Urinary bladder (tissue), 4 donors: ENCODE data around the gene CAPZA1. TPM values are rescaled to one million over a fixed set of nuclear protein-coding genes. Genes with fewer than 3 reads are reported as not detected.

Experiments
- DNase-seq: peaks from one replicate; pipeline ENCODE4 v3.0.0-alpha.2; 2015; ENCODE audit errors: extremely low spot score
- H3K27ac ChIP-seq: one replicate; pipeline ENCODE4 v1.5.1; 2013; ENCODE audit warnings: low read depth, mild to moderate bottlenecking, moderate library complexity
- H3K36me3 ChIP-seq: one replicate; pipeline ENCODE4 v1.6.1; 2013; ENCODE audit warnings: mild to moderate bottlenecking, moderate library complexity; ENCODE audit not compliant: insufficient read depth
- H3K4me1 ChIP-seq: one replicate; pipeline ENCODE4 v1.6.1; 2013; ENCODE audit warnings: mild to moderate bottlenecking, moderate library complexity; ENCODE audit not compliant: insufficient read depth
- H3K4me3 ChIP-seq: one replicate; pipeline ENCODE4 v1.5.1; 2013; ENCODE audit warnings: low read depth, low read length
- WGBS: extraction: QIAGEN DNeasy Blood & Tissue Kit; methylation state at CpG from one replicate; pipeline ENCODE4 v1.1.7; 2013; 5-methylcytosine and 5-hydroxymethylcytosine counted together
- polyA plus RNA-seq: library from polyadenylated mRNA; stranded (reverse); fragments of 200-250 nt; gene quantifications from one replicate; pipeline ENCODE4 v1.2.3, GENCODE V29; 2013
- total RNA-seq: library from RNA; depleted of rRNA; stranded (reverse); fragments of >200 nt; gene quantifications from one replicate; pipeline ENCODE4 v1.2.3, GENCODE V29; 2014
- donor health status: healthy with polysubstance abuse.
- donor health status: healthy.

The CAPZA1 gene
- total RNA-seq = 192 TPM
- 42.3 TPM for polyA plus RNA-seq

DNA sequence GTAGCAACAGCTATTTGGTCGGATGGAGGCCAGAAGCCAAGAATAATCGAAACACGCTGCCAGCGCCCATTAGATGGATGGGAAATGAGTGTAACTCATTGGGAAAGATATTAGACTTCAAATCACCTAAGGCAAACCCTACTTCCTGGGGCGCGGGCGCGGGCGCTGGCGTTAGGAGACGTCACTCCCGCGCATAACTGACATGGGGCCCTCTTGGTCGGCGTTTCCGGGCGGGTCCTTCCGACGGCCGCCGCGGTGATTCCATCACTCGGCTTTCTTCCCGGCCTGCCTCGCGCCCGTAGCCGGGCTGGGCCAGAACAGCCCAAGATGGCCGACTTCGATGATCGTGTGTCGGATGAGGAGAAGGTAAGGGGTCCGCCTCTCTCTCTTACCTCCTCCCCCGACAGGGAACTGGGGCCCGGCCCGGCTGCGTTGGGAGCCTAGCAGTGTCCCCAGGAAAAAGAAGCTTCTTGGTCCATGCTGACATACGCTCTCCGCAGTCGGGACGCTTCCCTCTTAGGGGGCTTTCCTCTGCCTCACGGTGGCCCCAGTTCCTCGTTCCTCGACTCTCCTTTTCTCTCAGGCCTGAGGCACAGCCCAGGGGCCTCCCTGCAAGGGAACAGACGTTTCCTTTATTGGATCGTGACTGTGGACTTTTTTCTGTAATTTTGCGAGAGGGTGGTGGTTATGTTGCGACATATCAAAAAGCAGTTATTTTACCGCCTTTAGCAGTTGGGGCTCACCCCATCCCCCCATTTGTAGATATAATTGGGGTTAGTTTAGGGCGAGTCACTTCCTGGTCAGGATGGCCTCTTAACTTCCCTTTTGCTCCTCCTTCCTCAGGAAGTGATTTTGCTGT, at the start of gene CAPZA1:
Gene CAPZA1, plus strand, starts transcription at position 315 of the 859 bp plus-strand sequence. Its CDS starts 13 bp downstream, at position 328.
- Histone ChIP-seq H3K27ac (peak within 1 kb of the TSS; percentile 98), H3K4me1 (peaks cover 2% of the 10 kb centered on the region), H3K4me3 (peak within 1 kb of the TSS; percentile 86), H3K36me3 (no peaks in the 10 kb centered on the region)
- DNase-seq = peak; percentile 73
- WGBS = under 1% methylated on average over 50 of the region's 50 CpGs

DNA sequence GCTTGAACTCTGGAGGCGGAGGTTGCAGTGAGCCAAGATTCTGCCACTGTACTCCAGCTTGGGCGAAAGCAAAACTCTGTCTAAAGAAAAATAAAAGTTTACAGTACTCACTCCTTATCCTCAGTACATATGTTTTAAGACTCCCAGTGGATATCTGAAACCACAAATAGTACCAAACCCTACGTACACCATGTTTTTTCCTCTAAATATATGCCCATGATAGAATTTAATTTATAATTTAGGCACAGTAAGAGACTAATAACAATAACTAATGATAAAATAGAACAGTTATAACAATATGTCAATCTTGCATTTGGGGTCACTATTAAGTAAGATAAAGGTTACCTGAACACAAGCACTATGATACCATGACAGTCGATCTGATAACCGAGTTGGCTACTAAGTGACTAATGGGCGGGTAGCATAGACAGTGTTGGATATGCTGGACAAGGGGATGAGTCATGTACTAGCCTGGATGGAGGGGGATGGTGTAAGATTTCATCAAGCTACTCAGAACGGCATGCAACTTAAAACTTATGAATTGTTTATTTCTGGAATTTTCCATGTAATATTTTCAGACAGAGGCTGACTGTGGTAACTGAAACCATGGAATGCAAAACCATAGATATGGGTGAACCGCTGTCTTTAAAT, 44.4 kb upstream of the CAPZA1 start:
- no peak overlapping the region for H3K4me3 ChIP-seq
- H3K27ac ChIP-seq = no peak overlapping the region
- H3K4me1 ChIP-seq = no peaks in the 10 kb centered on the region
- DNase-seq = no peak
- WGBS = 88% methylated on average over 8 of the region's 8 CpGs
- peaks cover 1% of the 10 kb centered on the region for H3K36me3 ChIP-seq

DNA sequence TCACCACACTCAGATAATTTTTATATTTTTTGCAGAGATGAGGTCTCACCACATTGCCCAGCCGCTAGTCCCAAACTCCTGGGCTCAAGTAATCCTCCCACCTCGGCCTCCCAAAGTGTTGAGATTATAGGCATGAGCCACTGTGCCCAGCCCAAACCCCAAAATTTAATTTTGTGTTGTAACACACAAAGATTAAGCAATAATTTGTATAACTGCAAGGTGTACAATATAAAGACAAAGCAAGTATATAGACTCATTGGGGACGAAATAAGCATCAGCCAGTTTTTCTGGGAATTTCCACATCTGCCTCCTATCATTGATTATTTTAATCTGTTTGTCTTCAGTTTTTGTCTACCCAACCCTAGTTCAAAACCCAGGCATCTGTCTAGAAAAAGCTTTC, 43.4 kb upstream of the CAPZA1 start:
- no peak for DNase-seq
- Histone ChIP-seq H3K4me1 (no peaks in the 10 kb centered on the region), H3K27ac (no peak overlapping the region), H3K36me3 (peaks cover 4% of the 10 kb centered on the region), H3K4me3 (no peak overlapping the region)
- WGBS = 95% methylated on average over 3 of the region's 3 CpGs

DNA sequence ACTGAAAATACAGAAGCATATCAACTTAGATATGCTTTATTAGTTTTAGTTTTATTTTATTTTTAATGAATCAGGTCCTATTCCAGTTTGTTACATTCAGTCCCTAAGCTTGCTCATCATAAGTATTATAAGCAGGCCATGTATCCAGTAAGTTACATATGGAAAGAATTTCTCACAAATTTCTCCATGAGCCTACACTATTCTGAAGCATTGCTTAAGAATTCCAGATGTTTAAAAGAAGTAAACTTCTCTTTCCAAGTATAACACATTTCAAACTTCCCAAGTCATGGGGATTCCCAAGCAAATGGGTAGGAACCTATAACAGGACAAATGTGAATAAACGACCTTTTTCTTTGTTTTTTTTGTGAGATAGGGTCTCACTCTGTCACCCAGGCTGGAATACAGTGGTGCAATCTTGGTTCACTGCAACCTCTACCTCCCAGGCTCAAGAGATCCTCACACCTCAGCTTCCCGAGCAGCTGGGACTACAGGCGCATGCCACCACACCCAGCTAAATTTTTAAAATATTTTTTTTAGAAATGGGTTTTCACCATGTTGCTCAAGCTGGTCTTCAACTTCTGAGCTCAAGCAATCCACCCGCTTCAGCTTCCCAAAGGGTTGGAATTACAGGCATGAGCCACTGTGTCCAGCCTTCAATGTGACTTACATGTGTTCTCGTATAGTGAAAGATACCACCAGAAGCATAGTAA, 39.7 kb upstream of the CAPZA1 start:
- WGBS = 90% methylated on average over 5 of the region's 5 CpGs
- DNase-seq = no peak
- Histone ChIP-seq H3K4me3 (no peak overlapping the region), H3K27ac (no peak overlapping the region), H3K36me3 (peaks cover 3% of the 10 kb centered on the region), H3K4me1 (no peaks in the 10 kb centered on the region)

DNA sequence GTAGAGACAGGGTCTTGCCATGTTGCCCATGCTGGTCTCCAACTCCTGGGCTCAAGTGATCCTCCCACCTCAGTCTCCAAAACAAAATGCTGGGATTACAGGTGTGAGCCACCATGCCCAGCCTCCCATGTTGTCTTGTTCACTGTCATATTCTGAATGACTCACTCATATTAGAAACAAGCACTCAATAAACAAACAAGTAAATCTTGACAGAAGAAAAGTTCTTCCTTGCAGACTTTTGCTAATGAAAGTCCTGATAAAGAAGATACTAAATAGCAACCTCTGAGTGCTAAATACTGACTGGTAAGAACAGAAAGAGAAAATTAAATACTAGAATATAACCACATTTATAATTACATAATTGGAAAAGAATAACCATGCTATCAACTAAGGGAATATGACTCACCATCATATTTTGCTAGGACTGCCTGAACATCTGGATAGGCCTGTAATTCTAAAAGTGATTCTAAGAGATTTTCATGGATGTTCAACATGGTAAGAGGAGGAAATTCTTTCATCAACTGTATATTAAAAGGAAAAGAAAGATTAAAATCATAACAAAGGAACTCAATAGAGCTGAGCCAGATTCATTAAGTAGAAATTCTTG, 37.9 kb upstream of the CAPZA1 start:
- DNase-seq = no peak
- no peak overlapping the region for H3K27ac ChIP-seq
- peaks cover 3% of the 10 kb centered on the region for H3K36me3 ChIP-seq
- no peak overlapping the region for H3K4me3 ChIP-seq
- H3K4me1 ChIP-seq = no peaks in the 10 kb centered on the region

DNA sequence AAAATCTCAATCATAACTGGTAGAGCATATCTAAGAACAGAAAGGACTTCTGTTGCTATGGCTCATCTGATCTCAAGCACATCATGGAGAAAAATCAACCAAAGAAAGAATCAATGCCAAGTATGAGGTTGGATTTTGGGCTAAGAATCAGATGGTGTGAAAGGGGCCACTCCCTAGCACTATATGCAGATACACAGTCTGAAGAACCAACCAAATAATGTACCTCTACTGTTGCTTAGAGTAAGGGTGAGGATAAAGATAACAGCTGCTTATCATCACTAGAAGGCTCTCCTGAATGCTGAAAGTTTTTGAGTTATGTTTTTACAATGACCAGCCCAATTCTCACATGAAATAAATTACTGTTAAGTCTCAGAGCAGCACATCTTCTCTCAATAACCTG, 36.3 kb upstream of the CAPZA1 start:
- peaks cover 4% of the 10 kb centered on the region for H3K36me3 ChIP-seq
- DNase-seq = no peak
- H3K4me1 ChIP-seq = no peaks in the 10 kb centered on the region
- no peak overlapping the region for H3K27ac ChIP-seq
- no peak overlapping the region for H3K4me3 ChIP-seq

DNA sequence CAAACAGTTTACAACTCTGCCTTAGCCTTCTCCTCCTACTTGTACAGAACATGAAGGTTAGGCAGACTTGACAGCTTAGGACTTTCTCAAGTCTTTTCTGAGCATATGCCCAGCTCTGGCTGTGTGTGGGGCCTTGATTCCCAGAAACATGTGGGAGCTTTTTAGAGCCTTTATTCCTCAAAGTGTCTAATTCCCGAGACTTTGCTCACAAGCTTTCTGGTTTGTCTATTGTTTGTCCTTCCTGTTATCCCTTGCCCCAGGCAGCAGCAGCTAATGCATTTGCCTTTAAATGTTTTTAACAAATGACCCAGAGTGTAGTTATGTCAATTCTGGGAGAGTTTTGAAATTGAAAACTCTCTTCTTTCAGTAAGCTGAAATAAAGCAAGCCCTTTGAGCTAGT, 29.9 kb upstream of the CAPZA1 start:
- DNase-seq = no peak
- no peak overlapping the region for H3K4me3 ChIP-seq
- peaks cover 4% of the 10 kb centered on the region for H3K36me3 ChIP-seq
- WGBS = 87% methylated on average over 1 of the region's 1 CpG
- H3K27ac ChIP-seq = no peak overlapping the region
- H3K4me1 ChIP-seq = no peaks in the 10 kb centered on the region

DNA sequence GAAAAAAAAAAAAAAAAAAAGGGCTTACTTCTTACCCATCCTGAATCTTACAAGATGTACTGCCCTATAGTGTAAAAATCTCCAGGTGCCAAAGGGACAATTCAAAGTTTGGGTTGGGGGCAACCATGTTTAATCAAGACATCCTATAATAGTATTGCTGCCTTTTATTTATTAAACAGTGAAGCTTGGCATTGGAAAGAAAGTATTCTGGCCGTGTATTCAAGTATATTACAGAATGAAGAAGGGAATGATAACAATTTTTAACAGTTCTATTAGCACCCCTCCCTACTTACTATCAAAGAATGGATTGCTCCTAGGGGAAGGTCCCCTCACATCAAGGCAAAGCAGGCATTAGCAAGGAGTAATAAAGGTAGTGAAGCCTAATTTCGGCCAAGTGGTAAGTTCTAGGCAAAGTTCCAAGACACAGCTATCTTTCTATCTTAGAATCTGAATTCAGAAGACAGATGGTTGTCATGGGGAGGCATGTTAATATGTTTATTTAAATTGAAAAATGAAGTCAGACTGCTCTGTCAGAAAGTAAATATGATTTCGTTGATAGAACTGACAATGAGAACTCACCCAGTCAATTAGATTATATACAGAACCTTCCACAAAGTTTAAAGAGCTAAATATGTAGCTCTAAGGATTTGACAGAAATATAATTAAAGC, 25.3 kb upstream of the CAPZA1 start:
- H3K4me3 ChIP-seq = no peak overlapping the region
- peaks cover 1% of the 10 kb centered on the region for H3K4me1 ChIP-seq
- no peak for DNase-seq
- H3K27ac ChIP-seq = no peak overlapping the region
- 54% methylated on average over 3 of the region's 3 CpGs for WGBS
- H3K36me3 ChIP-seq = no peaks in the 10 kb centered on the region

DNA sequence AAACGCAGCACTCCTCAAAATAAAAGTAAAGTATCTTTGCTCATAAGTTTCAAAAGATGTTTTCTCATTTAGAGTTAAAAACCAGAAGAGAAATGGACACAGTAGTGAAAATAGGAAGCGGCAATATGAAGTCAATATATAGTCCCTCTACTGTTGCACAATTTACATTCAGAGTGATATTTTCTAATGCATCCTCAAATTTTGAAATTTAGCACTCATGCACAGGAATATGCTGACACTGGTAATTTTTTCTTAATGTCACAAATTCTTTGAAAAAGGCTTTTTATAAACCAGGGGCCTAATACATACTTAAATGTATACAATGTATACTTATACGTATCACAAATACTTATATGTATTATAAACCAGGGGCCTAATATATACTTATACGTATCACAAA, 20.2 kb upstream of the CAPZA1 start:
- Histone ChIP-seq H3K4me1 (peaks cover 1% of the 10 kb centered on the region), H3K36me3 (no peaks in the 10 kb centered on the region), H3K4me3 (no peak overlapping the region), H3K27ac (no peak overlapping the region)
- DNase-seq = no peak
- WGBS = 94% methylated on average over 4 of the region's 4 CpGs

DNA sequence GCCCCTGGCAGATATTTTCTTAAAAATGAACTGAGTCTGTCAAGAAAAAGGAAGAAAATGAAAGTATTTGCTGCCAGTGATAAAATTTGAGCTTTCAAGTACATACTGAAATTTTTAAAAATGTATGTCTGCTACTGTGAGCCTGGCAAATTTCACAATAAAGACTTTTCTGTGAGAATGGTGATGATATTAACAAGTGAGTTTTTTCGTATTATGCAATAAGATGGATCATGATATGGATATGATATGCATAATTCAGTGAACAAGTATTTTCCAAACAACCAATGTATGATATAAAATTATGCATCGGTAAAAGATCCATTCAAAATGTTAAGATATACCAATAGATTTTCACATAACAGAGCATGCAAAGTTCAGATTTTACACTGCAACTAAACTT, 16.6 kb upstream of the CAPZA1 start:
- DNase-seq = no peak
- H3K27ac ChIP-seq = no peak overlapping the region
- WGBS = 96% methylated on average over 2 of the region's 2 CpGs
- H3K36me3 ChIP-seq = peaks cover 4% of the 10 kb centered on the region
- no peaks in the 10 kb centered on the region for H3K4me1 ChIP-seq
- H3K4me3 ChIP-seq = no peak overlapping the region

DNA sequence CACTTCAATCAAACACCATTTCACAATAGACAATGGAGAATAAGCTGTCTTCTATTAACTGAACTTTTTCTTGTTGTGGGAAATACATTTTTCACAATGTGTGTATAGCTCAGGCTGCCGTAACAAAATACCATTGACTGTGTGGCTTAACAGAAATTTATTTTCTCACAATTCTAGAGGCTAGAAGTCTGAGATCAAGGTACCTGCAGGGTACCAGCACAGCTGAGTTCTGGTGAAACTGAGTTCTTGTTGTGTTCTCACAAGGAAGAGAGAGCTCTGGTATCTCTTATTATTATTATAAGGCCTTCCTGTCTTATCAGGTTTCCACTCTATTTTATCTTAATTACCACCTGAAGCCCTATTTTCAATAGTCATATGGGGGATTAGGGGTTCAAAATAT, 16.1 kb upstream of the CAPZA1 start:
- Histone ChIP-seq H3K4me3 (no peak overlapping the region), H3K4me1 (no peaks in the 10 kb centered on the region), H3K27ac (no peak overlapping the region), H3K36me3 (peaks cover 4% of the 10 kb centered on the region)
- 95% methylated on average over 1 of the region's 1 CpG for WGBS
- no peak for DNase-seq

DNA sequence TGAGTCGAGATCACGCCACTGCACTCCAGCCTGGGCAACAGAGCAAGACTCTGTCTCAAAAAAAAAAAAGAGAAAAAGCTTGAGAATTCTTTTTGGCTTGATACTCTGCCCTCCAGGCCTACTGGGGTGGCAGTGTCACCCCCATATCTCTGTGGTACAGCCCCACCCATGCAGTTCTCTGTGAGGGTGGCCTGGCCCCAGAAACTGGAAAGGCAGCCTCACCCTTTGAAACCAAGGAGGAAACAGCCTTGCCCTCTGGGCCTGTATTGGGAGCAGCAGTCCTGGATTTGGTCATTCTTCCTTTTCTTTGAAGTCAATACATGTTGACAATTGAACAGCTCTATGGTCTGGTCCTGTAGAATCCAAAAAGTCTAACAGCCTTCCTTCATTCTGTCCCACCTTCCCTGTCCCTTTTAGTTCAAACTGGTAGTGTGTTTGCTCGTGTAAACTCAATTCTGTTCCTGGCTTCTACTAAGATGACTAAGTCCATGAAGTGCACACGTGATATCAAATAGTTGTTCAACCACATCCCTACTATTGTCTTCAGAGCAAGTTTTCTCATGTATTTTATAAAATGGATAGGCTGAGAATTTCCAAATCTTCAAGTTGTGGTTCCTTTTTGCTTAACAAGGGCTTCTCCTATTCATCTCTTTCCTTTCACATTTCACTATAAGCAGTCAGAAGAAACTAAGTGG, 13.9 kb upstream of the CAPZA1 start:
- H3K36me3 ChIP-seq = peaks cover 4% of the 10 kb centered on the region
- 87% methylated on average over 4 of the region's 4 CpGs for WGBS
- no peak overlapping the region for H3K27ac ChIP-seq
- H3K4me3 ChIP-seq = no peak overlapping the region
- DNase-seq = no peak
- no peaks in the 10 kb centered on the region for H3K4me1 ChIP-seq
